HG02885 (cell line): ENCODE measurements around the gene NELFB.

Experiments used
- ATAC-seq: cut with Tn5 transposase; IDR thresholded peaks from one replicate; pipeline ENCODE4 v1.9.1; 2021; ENCODE audit warnings: mild to moderate bottlenecking; ENCODE audit not compliant: unreplicated experiment, poor library complexity

Gene NELFB

DNA sequence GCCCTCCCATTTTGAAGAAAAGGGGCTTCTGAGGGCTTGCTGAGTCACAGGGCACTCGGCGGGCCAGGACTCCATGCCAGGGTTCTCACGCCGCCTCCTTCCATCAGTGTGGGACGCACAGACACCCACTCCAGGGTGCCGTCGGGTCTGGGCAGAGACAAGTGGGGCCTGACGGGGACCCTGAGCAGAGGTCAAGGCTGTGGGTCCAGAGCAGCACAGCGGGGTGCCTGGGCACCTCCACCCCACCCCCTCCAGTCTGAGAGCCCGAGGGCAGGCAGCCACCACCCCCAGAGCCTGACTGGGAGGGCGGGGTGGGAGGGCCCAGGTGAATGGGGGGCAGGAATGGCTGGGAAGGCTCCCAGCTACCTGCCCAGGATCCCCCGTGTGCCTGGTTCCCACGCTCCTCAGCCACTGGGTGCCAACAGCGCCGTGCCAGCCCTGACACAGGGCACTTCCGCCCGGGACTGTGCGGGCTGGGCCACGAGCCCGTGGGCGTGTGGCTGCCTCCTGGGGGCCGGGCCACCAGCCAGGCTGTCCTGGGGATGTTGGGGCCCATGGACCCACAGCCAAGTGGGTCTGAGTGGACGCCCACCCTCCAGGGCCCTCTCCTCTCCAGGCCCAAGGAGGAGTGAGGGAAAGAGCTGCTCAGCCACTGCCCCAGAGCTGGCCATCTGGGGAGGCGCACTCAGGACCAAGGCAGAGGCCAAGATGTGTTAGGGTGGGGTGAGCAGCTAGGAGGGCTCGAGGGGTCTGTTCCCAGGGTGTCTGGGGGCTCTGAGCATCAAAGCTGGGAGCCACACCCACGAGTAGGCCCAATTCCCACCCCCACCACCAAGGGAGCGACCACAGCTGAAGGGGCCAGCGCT lies 57.1 kb downstream of the NELFB start:
- ATAC-seq = no peak

DNA sequence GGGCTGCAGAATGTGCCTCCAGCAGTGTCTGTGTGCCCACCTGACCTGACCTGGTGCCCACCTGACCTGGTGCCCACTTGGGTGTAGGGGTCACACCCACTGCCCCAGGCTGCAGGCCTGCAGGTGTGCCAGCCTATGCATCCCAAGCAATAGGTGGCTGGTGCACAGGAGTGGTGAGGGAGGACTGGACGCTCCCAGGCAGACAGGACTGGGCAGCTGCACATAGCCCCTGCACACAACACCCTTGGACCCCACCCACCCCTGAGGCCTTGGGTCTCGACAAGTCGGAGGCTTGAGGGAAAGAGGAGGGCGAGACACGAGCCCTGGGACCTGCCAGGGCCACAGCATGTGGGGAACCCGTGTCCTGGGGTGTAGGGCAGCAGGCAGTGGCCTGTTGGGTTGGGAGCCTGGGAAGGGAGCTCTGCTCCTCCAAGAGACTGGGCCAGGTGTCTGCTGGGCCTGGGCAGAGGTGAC lies 57.8 kb downstream of the NELFB start:
- no peak for ATAC-seq

DNA sequence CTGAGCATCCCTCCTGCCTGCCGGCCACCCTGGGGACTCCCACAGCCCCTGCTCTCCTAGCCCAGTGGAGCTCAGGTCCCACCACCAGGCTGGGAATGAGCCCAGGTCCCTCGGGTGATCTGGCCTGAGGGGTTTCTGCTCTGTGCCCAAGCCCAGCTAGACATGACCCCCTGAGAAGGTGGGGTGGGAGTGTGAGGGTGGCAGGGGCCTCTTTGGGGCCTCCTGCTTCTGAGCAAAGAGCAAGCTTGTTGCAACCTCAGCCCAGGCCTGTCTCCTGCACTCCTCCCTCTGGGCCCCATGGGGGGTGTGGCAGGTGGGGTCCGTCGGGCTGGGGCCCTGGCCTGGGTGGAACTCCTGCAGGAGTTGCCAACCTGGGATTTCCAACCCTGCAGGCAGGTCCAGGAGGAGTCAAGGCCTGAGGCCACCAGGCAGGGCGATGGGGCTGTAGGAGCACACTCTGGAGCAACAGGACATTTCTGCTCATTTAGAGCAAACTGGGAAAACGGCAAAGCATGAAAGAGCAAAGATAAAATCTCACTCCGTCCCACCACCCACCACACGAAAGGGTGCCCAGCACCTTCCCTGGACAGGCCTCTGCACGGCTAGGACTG lies 58.3 kb downstream of the NELFB start:
- no peak for ATAC-seq

DNA sequence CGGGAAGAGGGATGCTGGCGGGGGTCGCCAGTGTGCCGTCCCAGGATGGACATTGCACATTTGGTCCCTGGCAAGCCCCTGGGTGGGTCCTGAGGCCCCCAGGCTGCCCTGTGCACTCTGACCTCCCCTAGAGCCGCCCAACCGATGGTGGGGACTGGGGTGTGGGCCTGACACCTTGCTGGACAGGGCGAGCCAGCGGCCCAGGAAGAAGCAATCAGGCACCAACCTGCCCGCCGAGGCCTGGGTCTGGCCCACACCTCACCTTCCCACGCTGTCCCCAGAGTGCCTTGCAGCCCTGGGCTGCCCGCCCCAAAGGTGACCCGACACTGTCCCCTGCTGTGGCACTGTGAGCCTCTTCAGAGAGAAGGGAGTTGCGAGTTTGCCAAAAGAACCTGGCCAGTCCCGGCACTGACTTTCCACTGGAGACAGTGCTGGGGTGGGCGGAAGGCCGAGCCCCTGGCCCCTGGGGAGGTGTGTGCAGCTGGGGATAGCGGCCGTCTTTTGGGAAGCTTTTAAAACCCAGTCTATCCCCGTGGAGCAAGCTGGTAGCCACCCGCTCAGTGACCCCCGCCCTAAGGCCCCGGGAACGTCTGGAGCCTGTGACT lies 58.9 kb downstream of the NELFB start:
- ATAC-seq = no peak

DNA sequence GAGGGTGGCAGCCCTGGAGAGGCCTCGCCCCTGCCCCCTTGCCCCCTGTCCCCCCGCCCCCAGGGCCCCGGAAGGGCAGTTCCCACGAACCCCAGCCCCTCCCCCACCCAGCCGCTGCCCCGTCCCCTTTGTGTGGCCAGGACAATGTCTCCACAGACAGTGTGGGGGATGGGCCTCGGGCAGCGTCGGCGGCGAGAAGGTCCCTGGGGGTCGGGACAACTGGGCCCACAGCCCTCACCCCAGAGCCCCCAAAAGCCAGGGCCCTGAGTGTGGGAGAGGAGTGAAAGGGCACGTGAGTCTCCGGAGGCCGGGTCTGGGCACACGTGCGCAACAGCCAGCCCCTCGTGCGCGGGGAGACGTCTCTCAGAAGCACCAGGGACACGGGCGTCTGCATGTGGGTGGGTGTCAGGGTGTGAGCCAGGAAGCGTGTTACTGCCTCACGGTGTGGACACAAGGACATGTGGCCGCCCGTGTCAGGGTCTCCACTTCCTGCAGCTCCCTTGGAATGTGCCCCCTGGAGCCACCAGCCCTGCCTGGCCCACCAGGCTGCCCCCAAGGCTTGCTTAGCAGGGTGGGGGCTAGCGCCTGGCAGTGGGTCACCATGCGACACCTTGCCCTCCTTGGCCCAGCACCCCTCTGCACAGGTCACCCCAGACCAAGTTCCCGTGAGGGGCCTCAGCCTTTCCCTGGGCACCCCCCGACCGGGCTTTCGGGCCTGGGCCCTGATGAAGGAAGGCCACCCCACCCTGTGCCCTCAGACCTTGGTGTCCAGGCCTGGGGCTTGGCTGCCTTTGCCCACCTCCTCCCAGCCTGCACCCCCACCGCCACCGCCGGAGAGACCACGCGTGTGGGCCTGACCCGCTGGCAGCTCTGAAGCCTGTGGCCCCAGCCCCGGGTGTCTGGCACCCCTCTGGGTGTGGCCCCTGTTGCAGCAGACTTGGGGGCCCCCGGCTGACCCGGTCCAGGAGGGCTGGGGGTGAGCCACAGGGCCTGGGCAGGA lies 59.7 kb downstream of the NELFB start:
- ATAC-seq = no peak

DNA sequence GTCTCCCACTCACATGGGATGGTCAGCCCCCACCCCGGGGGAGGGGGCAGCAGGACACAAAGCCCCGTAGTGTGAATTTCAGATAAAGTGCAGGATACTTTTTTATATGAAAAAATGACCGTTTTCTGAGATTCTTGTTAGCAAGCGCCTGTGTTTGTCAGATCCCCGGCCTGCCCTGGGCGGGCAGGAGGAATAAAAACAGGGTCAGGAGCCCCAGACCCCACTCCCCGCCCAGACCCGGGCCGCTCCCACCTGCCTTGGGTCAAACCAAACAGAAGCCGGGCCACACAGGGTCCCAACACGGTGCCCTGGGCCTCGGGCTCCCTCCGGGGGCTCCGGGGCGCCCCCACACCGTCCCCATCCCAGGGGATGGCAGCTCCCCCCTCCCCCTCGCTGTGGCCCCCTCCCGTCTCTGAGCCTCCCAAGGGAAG lies 60.5 kb downstream of the NELFB start:
- no peak for ATAC-seq

DNA sequence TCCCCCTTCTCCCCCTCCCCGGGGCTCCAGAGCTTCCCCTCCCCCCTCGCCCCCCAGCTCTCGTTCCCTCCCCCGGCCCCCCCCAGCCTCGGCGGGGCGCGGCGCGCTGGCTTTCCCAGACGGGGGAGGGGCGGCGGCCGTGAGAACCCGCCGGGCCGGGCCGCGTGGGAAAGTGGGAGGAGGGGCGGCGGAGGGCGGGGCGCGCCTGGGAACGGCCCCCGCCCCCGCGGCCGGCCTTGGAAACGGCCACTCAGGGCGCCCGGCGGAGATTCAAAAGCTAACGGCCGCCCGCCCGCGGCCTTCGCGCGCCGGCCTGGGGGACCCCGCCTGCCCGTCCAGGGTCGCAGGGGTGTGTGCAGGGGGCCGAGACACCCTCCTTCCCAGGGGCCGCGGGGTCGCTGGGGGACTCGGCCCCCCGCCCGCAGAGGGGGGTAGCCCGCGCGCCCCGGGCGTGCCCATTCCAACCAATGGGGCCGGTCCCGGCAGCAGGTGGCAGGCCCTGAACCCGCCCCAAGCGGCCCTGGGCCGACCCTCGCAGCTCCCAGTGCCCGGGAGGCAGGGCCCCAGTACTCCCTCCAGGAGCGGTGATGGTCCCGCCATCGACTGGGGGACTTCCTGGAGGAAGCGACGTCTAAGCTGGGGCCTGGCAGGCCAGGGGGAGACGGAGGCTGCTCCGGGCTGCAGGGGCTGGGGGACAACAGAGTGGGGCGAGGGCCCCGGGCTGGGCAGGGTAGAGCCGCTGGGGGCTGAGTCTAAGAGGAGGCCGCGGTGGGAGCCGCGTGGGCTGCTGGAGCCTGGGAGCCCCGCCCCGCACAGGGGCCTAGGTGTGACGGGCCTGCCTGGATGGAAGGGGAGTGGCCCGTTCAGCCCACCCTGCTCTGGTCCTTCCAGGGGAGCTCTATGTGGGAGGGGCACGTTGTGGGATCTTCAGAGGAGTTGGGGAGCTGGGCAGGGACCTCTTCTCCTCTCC lies 61.2 kb downstream of the NELFB start:
- ATAC-seq = no peak

DNA sequence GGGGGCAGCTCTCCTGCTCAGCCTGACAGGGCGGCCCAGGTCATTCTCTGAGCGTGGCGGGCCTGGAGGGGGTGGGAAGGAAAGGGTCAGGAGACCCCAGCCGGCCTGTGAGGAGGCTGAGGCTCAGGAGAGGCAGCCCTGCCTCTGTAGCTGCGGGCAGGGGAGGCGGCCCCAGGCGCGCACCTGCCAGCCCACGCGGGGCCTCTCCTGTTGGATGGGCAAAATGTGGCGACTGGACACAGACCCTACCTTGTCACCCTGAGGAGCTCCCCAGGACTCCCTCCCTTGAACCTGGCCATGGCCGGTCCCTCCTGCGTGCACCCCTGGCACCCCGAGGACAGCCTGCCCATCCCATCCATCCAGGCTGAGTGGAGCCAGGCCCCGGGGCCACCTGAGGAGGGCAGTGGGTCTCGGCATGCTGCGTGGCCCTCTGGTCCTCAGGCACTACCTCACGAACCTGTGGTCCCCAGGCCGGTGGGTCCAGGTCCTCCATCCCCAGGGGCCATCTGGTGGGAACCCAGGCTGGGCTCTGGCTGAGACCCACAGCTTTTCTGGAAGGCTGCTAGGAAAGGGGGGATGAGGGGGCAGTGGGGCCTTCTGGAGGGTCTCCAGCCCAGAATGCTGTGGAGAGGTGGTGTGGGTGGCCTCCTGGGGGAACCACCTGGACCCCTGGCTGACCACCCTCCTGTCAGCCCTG lies 62.0 kb downstream of the NELFB start:
- no peak for ATAC-seq

DNA sequence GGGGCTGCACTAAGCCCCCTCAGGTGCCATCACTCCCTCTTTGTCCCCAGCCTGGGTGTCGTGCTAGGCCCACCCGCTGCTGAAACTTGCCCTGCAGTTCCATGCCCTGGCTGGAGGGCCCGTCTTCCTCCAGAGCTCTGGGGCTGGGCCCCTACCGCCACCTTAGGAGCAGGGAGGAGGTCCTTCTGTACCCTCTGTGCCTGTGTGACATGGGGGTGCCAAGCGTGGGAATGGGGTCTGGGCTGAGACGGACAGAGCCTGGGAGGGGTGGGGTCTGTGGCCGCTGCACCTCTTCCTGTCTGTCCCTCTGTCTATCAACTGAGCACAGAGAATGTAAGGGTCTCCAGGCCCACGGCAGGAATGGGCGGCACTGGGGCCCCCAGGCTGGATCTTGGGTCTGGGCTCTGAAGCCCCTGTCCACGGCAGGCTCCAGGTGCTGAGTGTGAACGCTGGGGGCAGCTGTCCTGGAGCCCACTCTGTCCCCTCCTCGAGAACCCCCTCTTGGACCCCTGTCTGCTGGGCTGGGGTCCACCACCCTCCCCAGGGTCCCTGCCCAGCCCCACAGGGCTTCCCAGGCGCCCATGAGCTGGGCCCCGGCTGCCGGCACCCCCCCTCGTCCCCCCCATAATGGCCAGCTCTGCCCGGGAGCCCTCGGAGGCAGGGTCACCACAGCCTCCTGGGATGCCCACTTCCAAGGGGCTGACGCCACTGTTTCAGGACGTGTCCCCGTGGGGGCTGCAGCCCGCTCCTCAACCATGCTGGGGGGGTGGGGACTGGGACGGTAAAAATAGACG lies 62.8 kb downstream of the NELFB start:
- ATAC-seq = no peak

DNA sequence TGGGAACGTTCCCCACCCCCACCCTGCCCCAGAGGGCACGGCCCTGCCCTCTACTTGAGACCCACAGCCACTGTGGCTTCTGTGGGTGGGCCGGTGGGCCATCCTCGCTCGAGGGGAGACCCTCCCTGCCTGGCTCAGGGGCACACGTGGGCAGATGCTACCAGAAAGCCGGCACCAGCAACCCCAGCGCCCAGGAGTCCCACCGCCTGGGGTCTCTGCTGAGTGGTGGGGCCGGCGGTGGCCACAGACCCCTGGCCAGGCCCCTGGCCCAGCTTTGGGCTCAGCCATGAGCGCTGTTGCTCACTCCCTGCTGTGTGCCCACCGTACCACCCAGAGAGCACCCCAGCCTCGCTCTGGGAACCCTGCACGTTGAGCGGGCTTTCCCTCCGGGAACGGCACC lies 63.5 kb downstream of the NELFB start:
- no peak for ATAC-seq

DNA sequence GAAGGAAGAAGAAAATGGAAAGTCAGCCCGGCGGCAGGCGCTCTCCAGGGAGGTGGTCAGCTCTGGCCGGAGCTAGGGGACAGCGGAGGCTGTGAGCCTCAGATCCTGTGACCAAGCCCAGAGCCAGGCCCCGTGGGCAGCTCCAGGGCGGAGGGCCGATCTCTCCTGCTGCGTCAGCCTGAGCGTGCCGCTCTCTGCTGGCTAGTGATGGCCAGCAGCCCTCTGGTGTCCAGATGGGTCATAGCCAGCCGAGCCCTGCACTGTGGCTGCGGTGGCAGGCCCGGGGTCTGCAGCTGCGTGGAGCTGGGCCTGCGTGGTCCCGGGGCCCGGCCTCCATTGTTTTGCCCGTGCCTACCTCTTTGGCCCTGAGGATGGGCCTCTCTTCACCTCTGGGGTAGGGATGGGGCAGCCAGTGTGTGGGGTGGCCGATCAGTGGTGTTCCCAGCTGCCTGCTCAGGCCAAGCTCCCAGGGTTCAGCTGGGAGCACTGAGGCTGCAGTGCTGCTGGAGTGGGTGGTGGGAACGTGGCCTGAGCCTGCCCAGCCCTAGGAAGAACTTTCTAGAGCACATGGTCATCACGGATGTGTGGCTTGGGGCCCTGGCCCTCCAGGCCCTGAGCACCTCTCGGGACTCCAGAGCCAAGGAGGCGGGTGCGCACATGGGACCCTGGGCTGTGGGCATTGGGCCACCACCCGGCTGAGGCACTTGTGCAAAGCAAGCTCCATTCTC lies 64.0 kb downstream of the NELFB start:
- no peak for ATAC-seq

DNA sequence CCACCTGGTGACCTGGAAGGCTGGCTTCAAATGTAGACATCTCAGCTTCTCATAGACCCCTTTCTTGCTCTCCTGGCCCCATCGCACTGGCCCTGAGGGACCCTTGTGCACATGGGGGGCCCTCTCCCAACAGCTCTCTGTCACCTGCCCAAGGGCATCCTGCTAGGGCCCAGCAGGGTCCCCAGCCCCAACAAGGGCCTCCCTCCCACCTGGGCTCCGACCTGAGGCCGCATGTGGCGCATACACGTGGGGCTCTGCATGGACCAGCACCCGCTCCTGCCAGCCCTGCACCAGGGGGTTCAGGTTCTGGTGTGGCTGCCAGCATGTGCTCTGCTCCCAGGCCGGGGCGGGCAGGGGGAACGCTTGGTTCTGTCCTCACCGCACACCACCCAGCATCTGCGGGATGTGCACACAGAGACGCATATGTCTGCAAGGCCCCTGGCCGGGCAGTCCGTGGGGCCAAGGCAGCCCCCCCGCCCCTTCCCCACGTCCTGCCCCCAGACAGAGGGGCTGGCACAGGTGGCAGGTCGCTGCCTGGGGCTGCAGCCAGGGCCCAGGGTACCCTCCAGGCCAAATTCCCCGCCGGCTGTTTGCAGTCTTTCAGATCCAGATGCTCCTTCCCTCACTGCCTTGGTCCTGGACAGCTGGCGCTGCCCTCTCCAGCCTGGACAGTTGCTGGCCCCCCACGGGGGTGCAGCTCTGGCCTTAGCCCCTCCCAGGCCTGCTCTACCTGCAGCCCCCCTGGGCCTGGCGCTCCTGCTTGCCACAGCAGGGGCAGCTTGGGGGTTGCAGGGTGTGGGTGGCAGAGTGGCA lies 64.8 kb downstream of the NELFB start:
- no peak for ATAC-seq

DNA sequence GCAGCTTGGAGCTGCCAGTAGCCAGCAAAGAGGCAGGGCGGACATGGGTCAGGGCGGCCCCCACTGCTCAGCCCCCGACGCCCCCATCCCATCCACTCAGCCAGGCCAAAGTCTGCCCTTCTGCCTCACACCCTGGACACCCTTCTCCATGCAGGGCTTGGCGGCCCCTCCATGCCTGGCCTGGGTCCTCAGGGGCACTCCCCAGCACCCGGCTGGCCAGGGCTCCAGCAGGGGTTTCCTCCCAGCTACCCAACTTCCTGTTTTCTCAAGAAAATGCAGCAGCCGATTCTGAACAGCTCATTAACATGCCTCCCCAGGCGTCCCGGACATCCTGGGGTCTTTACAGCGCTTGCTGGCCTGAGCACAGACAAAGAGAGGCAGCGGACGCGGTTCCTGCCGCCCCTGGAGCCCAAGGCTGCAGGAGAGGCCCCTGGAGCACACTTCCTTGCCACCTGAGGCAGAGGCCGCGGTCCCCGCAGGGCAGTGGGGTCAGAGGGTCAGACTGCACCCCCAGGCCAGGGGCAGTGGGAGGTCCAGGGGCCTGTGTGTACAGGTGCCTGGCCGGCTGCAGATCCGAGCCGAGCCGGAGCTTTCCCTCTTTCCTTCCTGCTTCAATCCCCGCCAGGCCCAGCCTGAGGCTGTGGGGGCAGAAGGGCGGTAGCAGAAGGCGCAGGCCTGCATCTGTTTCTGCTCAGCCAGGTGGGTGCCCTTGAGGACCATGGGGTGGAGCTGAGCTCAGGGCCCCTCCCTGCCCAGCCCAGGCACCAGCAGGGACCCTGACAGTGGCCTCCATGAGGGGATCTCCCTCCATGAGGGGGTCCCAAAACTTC lies 65.6 kb downstream of the NELFB start:
- no peak for ATAC-seq

DNA sequence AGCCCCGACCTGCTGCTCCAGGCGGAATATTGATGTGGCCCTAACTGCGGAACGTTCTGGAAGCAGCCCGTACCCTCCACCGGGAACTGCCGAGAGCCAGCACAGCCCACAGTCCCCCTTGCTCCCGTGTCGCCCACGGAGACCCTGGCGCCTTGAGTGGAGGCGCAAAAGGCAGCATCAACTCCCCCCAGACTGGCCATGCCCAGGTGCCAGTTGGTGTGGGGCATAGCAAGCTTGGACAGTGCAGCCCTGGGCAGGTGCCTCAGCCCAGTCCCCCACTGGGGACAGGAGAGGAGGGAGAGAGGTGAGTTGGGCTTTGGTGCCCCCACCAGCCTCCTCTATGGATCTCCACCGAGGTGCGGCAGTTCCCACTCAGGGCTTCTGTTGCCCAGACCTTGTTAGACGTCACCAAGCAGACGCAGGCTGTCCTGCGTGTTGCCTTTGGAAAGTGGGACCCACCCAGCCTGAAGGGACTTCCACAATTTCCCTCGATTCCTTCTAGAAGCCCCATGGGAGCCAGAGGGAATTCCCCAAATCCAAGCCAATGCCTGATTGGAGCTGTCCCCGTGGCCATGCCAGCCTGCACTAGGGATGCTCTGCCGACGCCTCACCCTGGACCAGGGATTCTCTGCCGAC lies 66.7 kb downstream of the NELFB start:
- no peak for ATAC-seq
